Natural killer cell (primary cell): Measurements from ENCODE around the gene IKZF5. TPM values are rescaled to one million over a fixed set of nuclear protein-coding genes. Genes with fewer than 3 reads are reported as not detected.

Experiments used
- ATAC-seq, 3 donors: fragments of 150-1000 bp in 2 of 3; fragments of 200-7000 bp in 1 of 3; cut with Tn5 transposase; 1 replicate in 1 of 3; 2 replicates in 2 of 3; pipeline ENCODE4 v1.10.0; 2021; ENCODE audit warnings: mild to moderate bottlenecking in 2 of 3, moderate library complexity in 2 of 3
- DNase-seq, 2 donors: peaks; one replicate each; pipeline versions ENCODE4 v3.0.0 to v3.0.0-alpha.2; 2013 to 2021; ENCODE audit warnings: mixed read lengths in 1 of 2
- H3K27ac ChIP-seq: one replicate; pipeline ENCODE4 v1.5.1; 2013; ENCODE audit warnings: mild to moderate bottlenecking, low read length
- H3K27me3 ChIP-seq: one replicate; pipeline ENCODE4 v1.6.1; 2013; ENCODE audit warnings: low read length; ENCODE audit not compliant: control insufficient read depth, insufficient read depth
- H3K36me3 ChIP-seq: one replicate; pipeline ENCODE4 v1.6.1; 2013; ENCODE audit warnings: low read length; ENCODE audit not compliant: control insufficient read depth, insufficient read depth
- H3K4me1 ChIP-seq: one replicate; pipeline ENCODE4 v1.6.1; 2013; ENCODE audit warnings: low read length; ENCODE audit not compliant: control insufficient read depth, insufficient read depth
- H3K4me3 ChIP-seq: one replicate; pipeline ENCODE4 v1.5.1; 2013; ENCODE audit warnings: low read length
- H3K9me3 ChIP-seq: one replicate; pipeline ENCODE4 v1.6.1; 2013; ENCODE audit warnings: low read length; ENCODE audit not compliant: control insufficient read depth, insufficient read depth
- H3K27ac Mint-ChIP-seq, 2 donors: one replicate each; pipeline ENCODE4 v1.8.0; 2022; ENCODE audit warnings: mild to moderate bottlenecking in 2 of 2, mixed read lengths in 2 of 2, moderate library complexity in 1 of 2
- H3K27me3 Mint-ChIP-seq, 2 donors: one replicate each; pipeline ENCODE4 v1.8.0; 2022; ENCODE audit warnings: low read depth in 2 of 2, mixed read lengths in 2 of 2
- H3K36me3 Mint-ChIP-seq: one replicate; pipeline ENCODE4 v1.8.0; 2022; ENCODE audit warnings: mixed read lengths
- H3K4me1 Mint-ChIP-seq, 2 donors: one replicate each; pipeline ENCODE4 v1.8.0; 2022; ENCODE audit warnings: mixed read lengths in 2 of 2
- H3K4me3 Mint-ChIP-seq: one replicate; pipeline ENCODE4 v1.8.0; 2022; ENCODE audit warnings: mild to moderate bottlenecking, moderate library complexity, mixed read lengths
- H3K9me3 Mint-ChIP-seq, 2 donors: one replicate each; pipeline ENCODE4 v1.8.0; 2022; ENCODE audit warnings: mixed read lengths in 2 of 2
- CTCF ChIP-seq: fragments of 200-600 bp; IDR thresholded peaks from one replicate; pipeline ENCODE4 v1.8.0; 2022; ENCODE audit warnings: antibody characterized with exemption
- WGBS: methylation state at CpG from one replicate; pipeline ENCODE4 v1.1.7; 2013; ENCODE audit warnings: missing lambda C conversion rate; ENCODE audit not compliant: insufficient coverage; 5-methylcytosine and 5-hydroxymethylcytosine counted together
- intact Hi-C: fragments of 100-400 bp; cut with micrococcal nuclease; formaldehyde crosslinking; loops from one replicate; pipeline ENCODE4 v1.14.2; 2022
- total RNA-seq, 4 donors: library from RNA; stranded (reverse); fragments of 120-200 nt in 1 of 4; gene quantifications; one replicate each; pipeline versions ENCODE4 v1.2.3 to v1.2.4, GENCODE V29; 2013 to 2022

The IKZF5 gene
- total RNA-seq, 3 donors from 2014 or later (not counting 1 experiment from before 2014, with no cell fraction given), result 40.3 to 65.0 (median 51.8) TPM

DNA sequence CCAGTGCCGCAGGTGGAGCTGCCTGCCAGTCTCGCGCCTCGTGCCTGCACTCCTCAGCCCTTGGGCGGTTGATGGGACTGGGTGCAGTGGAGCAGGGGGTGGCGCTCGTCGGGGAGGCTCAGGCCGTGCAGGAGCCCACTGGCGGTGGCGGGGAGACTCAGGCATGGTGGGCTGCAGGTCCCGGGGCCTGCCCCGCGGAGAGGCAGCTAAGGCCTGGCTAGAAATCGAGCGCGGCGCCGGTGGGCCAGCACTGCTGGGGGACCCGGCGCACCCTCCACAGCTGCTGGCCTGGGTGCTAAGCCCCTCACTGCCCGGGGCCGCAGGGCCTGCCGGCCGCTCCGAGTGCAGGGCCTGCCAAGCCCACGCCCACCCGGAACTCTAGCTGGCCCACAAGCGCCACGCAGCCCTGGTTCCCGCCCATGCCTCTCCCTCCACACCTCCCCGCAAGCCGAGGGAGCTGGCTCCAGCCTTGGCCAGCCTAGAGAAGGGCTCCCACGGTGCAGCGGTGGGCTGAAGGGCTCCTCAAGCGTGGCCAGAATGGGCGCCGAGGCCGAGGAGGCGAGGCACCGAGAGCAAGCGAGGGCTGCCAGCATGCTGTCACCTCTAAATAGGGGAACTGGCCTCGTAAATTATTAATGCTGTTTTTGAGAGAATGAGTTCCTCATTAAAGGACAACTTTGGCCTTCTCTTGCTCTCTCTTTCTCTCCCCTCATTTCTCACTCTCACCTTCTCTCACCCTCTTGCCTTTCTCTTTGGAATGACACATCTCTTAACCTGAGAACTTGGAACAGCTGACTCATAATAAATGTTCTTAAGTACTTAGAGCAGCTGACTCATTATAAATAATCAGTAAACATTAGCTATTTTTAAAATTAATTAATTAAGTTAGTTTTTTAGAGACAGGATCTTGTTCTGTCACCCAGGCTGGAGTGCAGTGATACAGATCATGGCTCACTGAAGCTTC, 5.1 kb upstream of the IKZF5 start:
- Mint-ChIP-seq H3K27me3 (no peaks in the 10 kb centered on the region), H3K9me3 (no peaks in the 10 kb centered on the region), H3K36me3 (no peaks in the 10 kb centered on the region), H3K4me3 (no peak overlapping the region), H3K27ac (no peak overlapping the region), H3K4me1 (peaks cover 23 to 27% of the 10 kb centered on the region in 2 donors)
- ATAC-seq (no peak), DNase-seq (no peak)
- no peaks in the 10 kb centered on the region for H3K9me3 ChIP-seq
- H3K4me3 ChIP-seq, result no peak overlapping the region
- peaks cover 7% of the 10 kb centered on the region for H3K4me1 ChIP-seq
- no peaks in the 10 kb centered on the region for H3K36me3 ChIP-seq
- no peak for TF ChIP-seq CTCF
- no peak overlapping the region for H3K27ac ChIP-seq
- no peaks in the 10 kb centered on the region for H3K27me3 ChIP-seq
- WGBS, result 92% methylated on average over 43 of the region's 43 CpGs
- intact Hi-C loops, result no loop called here

- TF ChIP-seq CTCF, result no peak
- Mint-ChIP-seq H3K9me3 (no peaks in the 10 kb centered on the region), H3K4me3 (no peak overlapping the region), H3K4me1 (peaks cover 40 to 45% of the 10 kb centered on the region in 2 donors), H3K27me3 (no peaks in the 10 kb centered on the region), H3K27ac (no peak overlapping the region), H3K36me3 (no peaks in the 10 kb centered on the region)
- H3K27ac ChIP-seq, result no peak overlapping the region
- no peaks in the 10 kb centered on the region for H3K27me3 ChIP-seq
- H3K4me1 ChIP-seq, result peaks cover 14% of the 10 kb centered on the region
- no peaks in the 10 kb centered on the region for H3K36me3 ChIP-seq
- H3K9me3 ChIP-seq, result no peaks in the 10 kb centered on the region
- no peak for ATAC-seq
- WGBS, result 92% methylated on average over 3 of the region's 3 CpGs
- no peak overlapping the region for H3K4me3 ChIP-seq
- no peak for DNase-seq
- intact Hi-C loops, result no loop called here
These were observed 3.4 kb upstream of the IKZF5 start for GRCh38 chr10:123011987-123012386.

GRCh38 chr10:123009105-123009820, 668 bp upstream of the IKZF5 start:
- intact Hi-C loops, result loop anchor here (2.0 kb wide), 1 partner anchor 130 kb away; the partner anchor contains the start of gene FAM24B
- Mint-ChIP-seq H3K9me3 (no peaks in the 10 kb centered on the region), H3K27me3 (no peaks in the 10 kb centered on the region), H3K4me1 (peaks cover 53 to 55% of the 10 kb centered on the region in 2 donors), H3K36me3 (no peaks in the 10 kb centered on the region), H3K27ac (peak overlapping the region; percentile 99 to 100), H3K4me3 (peak overlapping the region; percentile 100)
- WGBS, result 2% methylated on average over 34 of the region's 34 CpGs
- no peak for ATAC-seq
- TF ChIP-seq CTCF, result no peak
- H3K4me3 ChIP-seq, result peak overlapping the region; percentile 62
- peaks cover 3% of the 10 kb centered on the region for H3K36me3 ChIP-seq
- H3K27me3 ChIP-seq, result no peaks in the 10 kb centered on the region
- H3K4me1 ChIP-seq, result peaks cover 14% of the 10 kb centered on the region
- H3K27ac ChIP-seq, result peak overlapping the region; percentile 67
- DNase-seq, result peak in 1 of 2 donors; percentile 41
- H3K9me3 ChIP-seq, result no peaks in the 10 kb centered on the region
